HEK293 (cell line): ENCODE measurements around the gene C1QTNF9B.

Experiments used
- PBX3 ChIP-seq: sonication (generic); formaldehyde crosslinking; IDR thresholded peaks from 2 replicates; pipeline ENCODE4 v1.8.1; 2022; ENCODE audit warnings: mild to moderate bottlenecking, moderate library complexity, missing genetic modification reagents
- YY1 ChIP-seq: fragments of 450-650 bp; formaldehyde crosslinking; IDR thresholded peaks from 2 replicates; pipeline ENCODE4 v1.5.1; 2018; ENCODE audit warnings: missing biosample characterization, missing genetic modification characterization
- ZBTB44 ChIP-seq: fragments of 450-650 bp; IDR thresholded peaks from 2 replicates; pipeline ENCODE4 v1.5.1; 2018; ENCODE audit warnings: missing biosample characterization, mild to moderate bottlenecking, missing genetic modification characterization
- ZBTB7A ChIP-seq: fragments of 450-650 bp; formaldehyde crosslinking; IDR thresholded peaks from 2 replicates; pipeline ENCODE4 v1.5.1; 2016; ENCODE audit warnings: low read depth, missing biosample characterization, missing genetic modification characterization
- ZNF112 ChIP-seq: fragments of 450-650 bp; formaldehyde crosslinking; IDR thresholded peaks from 2 replicates; pipeline ENCODE4 v1.5.0; 2017; ENCODE audit warnings: missing biosample characterization, missing genetic modification characterization
- ZNF280D ChIP-seq: fragments of 450-650 bp; formaldehyde crosslinking; IDR thresholded peaks from 2 replicates; pipeline ENCODE4 v1.5.1; 2016; ENCODE audit warnings: missing biosample characterization, missing genetic modification characterization
- ZNF292 ChIP-seq: fragments of 450-650 bp; formaldehyde crosslinking; IDR thresholded peaks from 2 replicates; pipeline ENCODE4 v1.5.1; 2016; ENCODE audit warnings: low read depth, missing biosample characterization, missing genetic modification characterization, borderline replicate concordance
- ZNF335 ChIP-seq: fragments of 450-650 bp; formaldehyde crosslinking; conservative IDR thresholded peaks from 2 replicates; pipeline ENCODE4 v1.5.1; 2016; ENCODE audit warnings: missing biosample characterization, missing genetic modification characterization
- ZNF341 ChIP-seq: fragments of 450-650 bp; formaldehyde crosslinking; IDR thresholded peaks from 2 replicates; pipeline ENCODE4; 2016; ENCODE audit warnings: low read depth, missing biosample characterization, missing genetic modification characterization
- ZNF610 ChIP-seq: fragments of 450-650 bp; formaldehyde crosslinking; IDR thresholded peaks from 2 replicates; pipeline ENCODE4 v1.5.1; 2016; ENCODE audit warnings: missing biosample characterization, missing genetic modification characterization, borderline replicate concordance
- ZNF624 ChIP-seq: fragments of 450-650 bp; formaldehyde crosslinking; IDR thresholded peaks from 2 replicates; pipeline ENCODE4 v1.5.1; 2017; ENCODE audit warnings: missing biosample characterization, missing genetic modification characterization
- TF ChIP-seq, protein P1 (sequence below): fragments of 450-650 bp; formaldehyde crosslinking; IDR thresholded peaks from 2 replicates; pipeline ENCODE4 v1.5.1; 2016; ENCODE audit warnings: missing biosample characterization, missing genetic modification characterization

GRCh38 chr13:23903906-23904280 is 6.6 kb upstream of the C1QTNF9B start:
- TF ChIP-seq ZNF341 (no peak), ZBTB7A (tag by site-specific recombination) (no peak), ZBTB44 (tag by site-specific recombination) (no peak), PBX3 (CRISPR knock-in tag) (no peak), ZNF335 (tag by site-specific recombination) (no peak), ZNF292 (tag by site-specific recombination) (no peak), ZNF624 (tag by site-specific recombination) (no peak), ZNF610 (tag by site-specific recombination) (no peak), ZNF280D (tag by site-specific recombination) (no peak), YY1 (tag by site-specific recombination) (no peak), ZNF112 (no peak)
- TF ChIP-seq, protein P1, sequence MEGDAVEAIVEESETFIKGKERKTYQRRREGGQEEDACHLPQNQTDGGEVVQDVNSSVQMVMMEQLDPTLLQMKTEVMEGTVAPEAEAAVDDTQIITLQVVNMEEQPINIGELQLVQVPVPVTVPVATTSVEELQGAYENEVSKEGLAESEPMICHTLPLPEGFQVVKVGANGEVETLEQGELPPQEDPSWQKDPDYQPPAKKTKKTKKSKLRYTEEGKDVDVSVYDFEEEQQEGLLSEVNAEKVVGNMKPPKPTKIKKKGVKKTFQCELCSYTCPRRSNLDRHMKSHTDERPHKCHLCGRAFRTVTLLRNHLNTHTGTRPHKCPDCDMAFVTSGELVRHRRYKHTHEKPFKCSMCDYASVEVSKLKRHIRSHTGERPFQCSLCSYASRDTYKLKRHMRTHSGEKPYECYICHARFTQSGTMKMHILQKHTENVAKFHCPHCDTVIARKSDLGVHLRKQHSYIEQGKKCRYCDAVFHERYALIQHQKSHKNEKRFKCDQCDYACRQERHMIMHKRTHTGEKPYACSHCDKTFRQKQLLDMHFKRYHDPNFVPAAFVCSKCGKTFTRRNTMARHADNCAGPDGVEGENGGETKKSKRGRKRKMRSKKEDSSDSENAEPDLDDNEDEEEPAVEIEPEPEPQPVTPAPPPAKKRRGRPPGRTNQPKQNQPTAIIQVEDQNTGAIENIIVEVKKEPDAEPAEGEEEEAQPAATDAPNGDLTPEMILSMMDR: no peak
